ENCODE results near the gene MAFB.

Gene MAFB

DNA sequence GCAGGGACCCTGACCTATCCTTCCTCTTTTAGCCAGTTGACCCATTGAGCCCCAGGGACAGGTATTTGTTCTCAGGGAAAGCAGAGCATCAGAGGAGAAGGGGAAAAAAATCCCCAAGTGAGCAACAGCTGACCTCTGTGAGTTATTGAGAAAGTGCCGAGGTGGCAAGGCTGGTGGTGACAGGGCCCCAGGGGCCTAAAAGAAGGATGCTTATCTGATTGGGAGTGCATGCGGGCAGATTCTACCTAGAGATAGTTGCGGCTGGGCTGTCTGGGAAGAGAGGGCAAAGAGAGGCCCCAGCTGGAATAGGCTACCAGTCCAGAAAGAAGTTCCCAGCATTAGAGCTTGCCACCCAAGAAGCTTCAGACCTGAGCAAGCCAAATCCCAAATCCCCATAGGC, 26.5 kb upstream of the MAFB start:
- Histone ChIP-seq H3K4me1 (no peaks in the 10 kb centered on the region), H3K4me3 (ENCODE audit: low read depth, low read length) (no peak overlapping the region), H3K36me3 (no peaks in the 10 kb centered on the region), H3K9me3 (no peaks in the 10 kb centered on the region), H3K27me3 (peaks cover 4% of the 10 kb centered on the region; the same call in 1 of the 2 replicates)
- TF ChIP-seq, protein P1, sequence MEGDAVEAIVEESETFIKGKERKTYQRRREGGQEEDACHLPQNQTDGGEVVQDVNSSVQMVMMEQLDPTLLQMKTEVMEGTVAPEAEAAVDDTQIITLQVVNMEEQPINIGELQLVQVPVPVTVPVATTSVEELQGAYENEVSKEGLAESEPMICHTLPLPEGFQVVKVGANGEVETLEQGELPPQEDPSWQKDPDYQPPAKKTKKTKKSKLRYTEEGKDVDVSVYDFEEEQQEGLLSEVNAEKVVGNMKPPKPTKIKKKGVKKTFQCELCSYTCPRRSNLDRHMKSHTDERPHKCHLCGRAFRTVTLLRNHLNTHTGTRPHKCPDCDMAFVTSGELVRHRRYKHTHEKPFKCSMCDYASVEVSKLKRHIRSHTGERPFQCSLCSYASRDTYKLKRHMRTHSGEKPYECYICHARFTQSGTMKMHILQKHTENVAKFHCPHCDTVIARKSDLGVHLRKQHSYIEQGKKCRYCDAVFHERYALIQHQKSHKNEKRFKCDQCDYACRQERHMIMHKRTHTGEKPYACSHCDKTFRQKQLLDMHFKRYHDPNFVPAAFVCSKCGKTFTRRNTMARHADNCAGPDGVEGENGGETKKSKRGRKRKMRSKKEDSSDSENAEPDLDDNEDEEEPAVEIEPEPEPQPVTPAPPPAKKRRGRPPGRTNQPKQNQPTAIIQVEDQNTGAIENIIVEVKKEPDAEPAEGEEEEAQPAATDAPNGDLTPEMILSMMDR (IDR thresholded peaks at IDR 0.05; ENCODE audit: low read depth, low read length), result no peak
- no peak for DNase-seq

DNA sequence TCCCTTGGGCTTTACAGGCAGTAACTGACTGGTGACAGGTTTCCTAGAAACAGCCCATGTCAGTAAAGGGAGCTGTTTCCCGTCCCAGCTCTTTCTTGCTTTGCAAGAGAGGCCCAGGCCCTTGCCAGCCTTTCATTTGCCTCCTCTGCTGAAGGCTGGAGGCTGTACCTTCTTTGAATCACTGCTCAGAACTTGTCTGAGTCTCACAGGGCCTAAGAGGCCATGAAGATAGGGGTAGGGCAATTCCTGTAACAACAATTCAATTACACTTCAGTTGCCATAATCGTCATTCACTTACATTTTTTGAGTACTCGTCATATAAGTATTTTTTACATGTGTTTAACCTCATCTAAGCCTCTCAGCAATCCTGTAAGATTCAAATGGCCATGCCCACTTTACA, 25.9 kb upstream of the MAFB start:
- DNase-seq, result no peak
- H3K9me3 ChIP-seq, result no peaks in the 10 kb centered on the region
- H3K4me1 ChIP-seq, result no peaks in the 10 kb centered on the region
- no peaks in the 10 kb centered on the region for H3K36me3 ChIP-seq
- TF ChIP-seq, protein P1 (IDR thresholded peaks at IDR 0.05; ENCODE audit: low read depth, low read length), result no peak
- H3K27me3 ChIP-seq, result peaks cover 4% of the 10 kb centered on the region; the same call in 1 of the 2 replicates
- H3K4me3 ChIP-seq (ENCODE audit: low read depth, low read length), result no peak overlapping the region

DNA sequence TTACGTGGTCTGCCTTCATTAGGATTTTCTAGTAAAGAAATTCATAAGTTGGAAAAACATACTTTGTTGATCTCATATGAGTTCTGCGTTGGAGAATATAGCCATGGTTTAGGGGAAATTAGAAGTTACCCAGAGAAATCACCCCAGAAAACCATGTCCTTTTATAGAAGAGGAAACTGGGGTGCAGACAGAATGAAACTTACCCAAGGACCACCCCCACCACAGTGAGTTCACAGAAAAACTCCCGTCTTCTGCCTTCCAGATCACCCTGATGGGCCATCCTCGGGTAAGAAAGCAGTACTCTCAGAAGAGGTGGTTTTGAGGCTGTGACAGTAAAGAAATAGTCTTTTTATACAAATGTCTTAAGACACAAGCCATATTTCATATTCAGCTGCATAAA, 25.1 kb upstream of the MAFB start:
- Histone ChIP-seq H3K36me3 (no peaks in the 10 kb centered on the region), H3K27me3 (peaks cover 4% of the 10 kb centered on the region; the same call in 1 of the 2 replicates)
- TF ChIP-seq, protein P1 (IDR thresholded peaks at IDR 0.05; ENCODE audit: low read depth, low read length), result no peak

DNA sequence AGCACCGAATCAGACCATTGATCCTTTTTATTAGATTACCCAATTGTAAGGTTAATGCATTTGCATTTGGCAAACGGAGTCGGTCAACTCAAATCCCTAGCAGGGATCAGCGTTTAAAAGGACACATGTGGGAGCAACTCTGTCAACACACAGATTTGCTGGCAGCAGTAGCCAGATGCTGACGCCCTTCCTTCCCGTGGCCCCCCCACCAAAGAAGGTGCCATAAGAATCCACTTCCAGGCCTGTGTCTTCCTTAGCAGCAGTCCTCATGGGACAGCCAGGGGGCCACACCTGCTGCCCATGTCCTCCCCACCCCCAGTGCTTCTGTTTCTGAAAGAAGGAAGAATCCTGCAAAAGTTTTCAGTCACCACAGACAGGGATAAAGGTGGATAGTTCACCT, 24.5 kb upstream of the MAFB start:
- no peak for DNase-seq
- Histone ChIP-seq H3K27me3 (peaks cover 4% of the 10 kb centered on the region; the same call in 1 of the 2 replicates), H3K4me3 (ENCODE audit: low read depth, low read length) (no peak overlapping the region), H3K36me3 (no peaks in the 10 kb centered on the region), H3K4me1 (no peaks in the 10 kb centered on the region), H3K9me3 (no peaks in the 10 kb centered on the region)
- TF ChIP-seq, protein P1 (IDR thresholded peaks at IDR 0.05; ENCODE audit: low read depth, low read length), result no peak

More for the DNA sequence above, 25.1 kb upstream of the MAFB start:
- no peaks in the 10 kb centered on the region for H3K4me1 ChIP-seq
- DNase-seq, result no peak
- H3K4me3 ChIP-seq (ENCODE audit: low read depth, low read length), result no peak overlapping the region
- H3K9me3 ChIP-seq, result no peaks in the 10 kb centered on the region

DNA sequence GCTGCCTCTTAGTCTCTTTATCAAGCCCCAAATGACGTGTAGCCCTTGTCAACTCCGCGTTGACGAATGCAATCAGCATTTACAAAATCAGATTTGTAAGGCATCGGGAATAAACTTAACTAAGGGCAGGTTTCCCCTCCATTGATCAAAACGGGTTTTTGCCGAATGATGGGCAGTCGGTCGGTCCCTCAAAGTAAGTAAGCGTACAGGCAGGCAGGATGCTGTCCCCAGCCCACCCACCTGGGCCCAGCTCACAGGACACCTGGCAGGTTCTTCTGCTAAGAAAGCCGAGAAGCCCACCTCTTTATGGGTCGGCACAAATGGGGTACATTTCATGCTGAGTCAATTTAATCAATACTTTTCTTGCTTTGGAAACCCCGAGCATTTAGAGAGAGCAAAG, 22.0 kb upstream of the MAFB start:
- no peaks in the 10 kb centered on the region for H3K9me3 ChIP-seq
- H3K36me3 ChIP-seq, result no peaks in the 10 kb centered on the region
- peaks cover 4% of the 10 kb centered on the region; the same call in 1 of the 2 replicates for H3K27me3 ChIP-seq
- no peak for DNase-seq
- H3K4me1 ChIP-seq, result no peaks in the 10 kb centered on the region
- TF ChIP-seq, protein P1 (IDR thresholded peaks at IDR 0.05; ENCODE audit: low read depth, low read length), result no peak
- H3K4me3 ChIP-seq (ENCODE audit: low read depth, low read length), result no peak overlapping the region

DNA sequence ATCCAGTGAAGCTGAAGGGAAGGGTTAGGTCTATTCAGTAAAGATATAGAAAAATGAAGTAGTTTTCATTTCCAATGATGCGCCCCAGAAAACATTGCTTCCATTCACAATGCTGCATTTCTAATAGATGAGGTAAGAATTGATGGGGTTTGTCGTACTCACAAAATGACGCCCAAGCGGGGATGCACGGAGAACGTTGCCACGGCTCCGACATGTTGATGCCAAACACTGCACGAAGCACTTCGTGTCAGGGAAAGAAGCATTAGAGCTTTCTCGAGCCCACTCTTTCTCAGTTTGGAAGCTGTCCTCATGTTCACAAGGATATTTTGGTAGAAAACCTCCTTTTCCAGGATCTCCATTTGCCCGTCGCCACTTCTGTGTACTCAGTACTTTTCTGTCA, 21.6 kb upstream of the MAFB start:
- H3K4me3 ChIP-seq (ENCODE audit: low read depth, low read length), result no peak overlapping the region
- no peaks in the 10 kb centered on the region for H3K9me3 ChIP-seq
- TF ChIP-seq, protein P1 (IDR thresholded peaks at IDR 0.05; ENCODE audit: low read depth, low read length), result no peak
- DNase-seq, result no peak
- no peaks in the 10 kb centered on the region for H3K4me1 ChIP-seq
- peaks cover 4% of the 10 kb centered on the region; the same call in 1 of the 2 replicates for H3K27me3 ChIP-seq
- H3K36me3 ChIP-seq, result no peaks in the 10 kb centered on the region

Data from BE2C (cell line).